HG02973 (cell line): Measurements from ENCODE around the gene OR10X1.

Experiments
- ATAC-seq: cut with Tn5 transposase; IDR thresholded peaks from one replicate; pipeline ENCODE4 v1.9.1; 2021; ENCODE audit warnings: moderate library complexity; ENCODE audit not compliant: unreplicated experiment

OR10X1 gene

GRCh38 chr1:158579733-158580132, at the start of gene OR10X1:
TSS of gene OR10X1 (minus strand) at chr1:158579899. CDS start at chr1:158579899, 0 bp downstream.
- ATAC-seq: no peak

GRCh38 chr1:158613764-158614163, 34.1 kb upstream of the OR10X1 start:
- ATAC-seq: no peak

- ATAC-seq: no peak
Observed at GRCh38 chr1:158611916-158612315, 32.2 kb upstream of the OR10X1 start.

- no peak for ATAC-seq
Observed at GRCh38 chr1:158607296-158607695, 27.6 kb upstream of the OR10X1 start.

GRCh38 chr1:158604968-158605367, 25.3 kb upstream of the OR10X1 start, which contains the start of gene OR10Z1:
TSS of gene OR10Z1 (plus strand) at chr1:158605268. CDS start at chr1:158606439, 1,171 bp downstream.
- ATAC-seq: no peak

GRCh38 chr1:158600735-158601134, 21.0 kb upstream of the OR10X1 start:
- ATAC-seq: no peak

- ATAC-seq: no peak
Observed at GRCh38 chr1:158586942-158587341, 7.2 kb upstream of the OR10X1 start.

GRCh38 chr1:158583962-158584361, 4.3 kb upstream of the OR10X1 start:
- ATAC-seq: no peak

GRCh38 chr1:158577561-158577960, 2.1 kb downstream of the OR10X1 start:
- no peak for ATAC-seq

GRCh38 chr1:158572226-158572625, 7.5 kb downstream of the OR10X1 start:
- no peak for ATAC-seq

GRCh38 chr1:158570480-158570879, 9.2 kb downstream of the OR10X1 start, which contains the start of gene OR6P1:
TSS of gene OR6P1 (minus strand) at chr1:158570580. CDS start at chr1:158563604, 6,976 bp downstream.
- no peak for ATAC-seq

GRCh38 chr1:158564608-158565007, 15.1 kb downstream of the OR10X1 start:
- ATAC-seq: no peak

- no peak for ATAC-seq
Observed at GRCh38 chr1:158563853-158564252, 15.8 kb downstream of the OR10X1 start.

GRCh38 chr1:158559696-158560095, 20.0 kb downstream of the OR10X1 start:
- no peak for ATAC-seq

GRCh38 chr1:158554352-158554751, 25.3 kb downstream of the OR10X1 start, which contains the start of gene OR6Y1:
TSS of gene OR6Y1 (minus strand) at chr1:158554405. CDS start at chr1:158548105, 6,300 bp downstream.
- no peak for ATAC-seq

- no peak for ATAC-seq
Observed at GRCh38 chr1:158552296-158552695, 27.4 kb downstream of the OR10X1 start.

GRCh38 chr1:158547533-158547932, 32.2 kb downstream of the OR10X1 start:
- no peak for ATAC-seq

- no peak for ATAC-seq
Observed at GRCh38 chr1:158537609-158538008, 42.1 kb downstream of the OR10X1 start.

GRCh38 chr1:158534496-158534895, 45.2 kb downstream of the OR10X1 start:
- ATAC-seq: no peak
